GM12878 (cell line): ENCODE data around the gene ZNF215. TPM values are rescaled to one million over a fixed set of nuclear protein-coding genes. Genes with fewer than 3 reads are reported as not detected.

Experiments
- ATAC-seq: fragments of 200-7000 bp; cut with Tn5 transposase; 3 replicates; pipeline ENCODE4 v1.9.1; 2020; ENCODE audit warnings: mild to moderate bottlenecking, moderate library complexity
- BruUV-seq: library from RNA; stranded (reverse); fragments of 400-500 nt; replicated peaks from 2 replicates; lab custom pipeline; 2021; lab: Mats Ljungman, UMichigan
- CTCF ChIA-PET: fragments of 300-600 bp; sonication (Branson Sonifier 250); formaldehyde crosslinking; extraction: SDS; loops from one replicate; lab custom pipeline; 2021; ENCODE audit warnings: inconsistent platforms; lab: Yijun Ruan, JAX
- POLR2A ChIA-PET: fragments of 350-600 bp; formaldehyde crosslinking; extraction: SDS; loops from one replicate; lab custom pipeline; 2021; ENCODE audit warnings: inconsistent platforms; lab: Charles Lee
- RAD21 ChIA-PET: fragments of 300-600 bp; sonication (Branson Sonifier 250); formaldehyde crosslinking; loops from one replicate; lab custom pipeline; 2023; ENCODE audit warnings: antibody characterized with exemption; ENCODE audit not compliant: unreplicated experiment; lab: Charles Lee
- SMC1A ChIA-PET: fragments of 300-600 bp; sonication (Branson Sonifier 250); formaldehyde crosslinking; loops from one replicate; lab custom pipeline; 2023; ENCODE audit not compliant: unreplicated experiment, uncharacterized antibody; lab: Charles Lee
- DNase-seq: peaks from one replicate; pipeline ENCODE4 v3.0.0-alpha.2; 2011; ENCODE audit warnings: low read depth, low spot score
- FAIRE-seq: peaks from 3 replicates; lab custom pipeline; 2011; peaks lifted over from hg19 to GRCh38; lab: Jason Lieb, UNC
- H2AFZ ChIP-seq: 2 replicates; pipeline ENCODE4 v1.6.0; 2011; ENCODE audit warnings: low read depth, low read length, control low read depth; ENCODE audit not compliant: control insufficient read depth
- H3K27ac ChIP-seq: 2 replicates; pipeline ENCODE4 v1.5.1; 2011; ENCODE audit warnings: control low read depth; ENCODE audit not compliant: control insufficient read depth, insufficient read depth
- H3K27me3 ChIP-seq, 2 experiments: replicated peaks in 1 of 2; 2 replicates each; pipeline versions ENCODE4 v1.6.0 to v1.6.1; 2011; ENCODE audit warnings: low read length in 1 of 2; ENCODE audit not compliant: control insufficient read depth in 2 of 2, insufficient read depth in 2 of 2
- H3K36me3 ChIP-seq, 2 experiments: 2 replicates each; pipeline ENCODE4 v1.5.1; 2011; ENCODE audit warnings: low read length in 1 of 2; ENCODE audit not compliant: control insufficient read depth in 2 of 2, insufficient read depth in 2 of 2
- H3K4me1 ChIP-seq: 2 replicates; pipeline ENCODE4 v1.6.1; 2011; ENCODE audit warnings: mild to moderate bottlenecking, low read length, moderate library complexity, mixed read lengths; ENCODE audit not compliant: control insufficient read depth, insufficient read depth
- H3K4me2 ChIP-seq: 2 replicates; pipeline ENCODE4 v1.6.0; 2011; ENCODE audit warnings: control low read depth; ENCODE audit not compliant: control insufficient read depth, insufficient read depth
- H3K4me3 ChIP-seq: fragments of 200-600 bp; sonication (generic); 2 replicates; pipeline ENCODE4 v1.5.1; 2016
- H3K79me2 ChIP-seq: 2 replicates; pipeline ENCODE4 v1.6.0; 2011; ENCODE audit warnings: low read length; ENCODE audit not compliant: control insufficient read depth, insufficient read depth
- H3K9ac ChIP-seq: 2 replicates; pipeline ENCODE4 v1.8.0; 2011; ENCODE audit warnings: low read length, control low read depth, mixed read lengths; ENCODE audit not compliant: control insufficient read depth, insufficient read depth
- H3K9me3 ChIP-seq: replicated peaks from 3 replicates; pipeline ENCODE4 v1.5.1; 2011; ENCODE audit warnings: mild to moderate bottlenecking, low read length; ENCODE audit not compliant: control insufficient read depth, insufficient read depth
- H4K20me1 ChIP-seq: 2 replicates; pipeline ENCODE4 v1.6.0; 2011; ENCODE audit not compliant: control insufficient read depth, insufficient read depth
- ASH2L ChIP-seq: fragments of 300-600, 200-600 bp; sonication (generic); IDR thresholded peaks from 2 replicates; pipeline ENCODE4 v1.6.1; 2017; ENCODE audit warnings: low read depth, mild to moderate bottlenecking, borderline replicate concordance
- ATF3 ChIP-seq: IDR thresholded peaks from 2 replicates; pipeline ENCODE4 v1.6.1; 2011; ENCODE audit warnings: low read depth, mild to moderate bottlenecking, low read length, moderate library complexity, borderline replicate concordance; ENCODE audit errors: extremely low read depth
- BRCA1 ChIP-seq: IDR thresholded peaks from 2 replicates; pipeline ENCODE4 v1.6.1; 2011; ENCODE audit warnings: low read depth, low read length, improper control_type of control experiment
- CBX5 ChIP-seq: sonication (generic); IDR thresholded peaks from 2 replicates; pipeline ENCODE4 v1.6.1; 2016; ENCODE audit warnings: low read depth, moderate library complexity, mild to moderate bottlenecking, inconsistent platforms
- E4F1 ChIP-seq: fragments of 450-650 bp; IDR thresholded peaks from 2 replicates; pipeline ENCODE4 v1.6.1; 2018; ENCODE audit warnings: borderline replicate concordance, mild to moderate bottlenecking; ENCODE audit not compliant: partially characterized antibody
- FOXK2 ChIP-seq: fragments of 450-650 bp; IDR thresholded peaks from 2 replicates; pipeline ENCODE4 v1.6.1; 2017; ENCODE audit warnings: mild to moderate bottlenecking, moderate library complexity
- IKZF1 ChIP-seq: fragments of 450-650 bp; conservative IDR thresholded peaks from 2 replicates; pipeline ENCODE4 v1.6.1; 2017; ENCODE audit warnings: antibody characterized with exemption, mild to moderate bottlenecking
- MYC ChIP-seq: IDR thresholded peaks from 2 replicates; pipeline ENCODE4 v1.6.1; 2011; ENCODE audit warnings: mild to moderate bottlenecking, low read length, moderate library complexity, inconsistent platforms; ENCODE audit not compliant: insufficient read depth, insufficient replicate concordance, insufficient read length, severe bottlenecking
- PKNOX1 ChIP-seq: fragments of 450-650 bp; IDR thresholded peaks from 2 replicates; pipeline ENCODE4 v1.6.1; 2016; ENCODE audit warnings: mild to moderate bottlenecking
- RFX5 ChIP-seq: IDR thresholded peaks from 2 replicates; pipeline ENCODE4 v1.6.1; 2011; ENCODE audit warnings: low read depth, low read length, improper control_type of control experiment
- TAF1 ChIP-seq: IDR thresholded peaks from 2 replicates; pipeline ENCODE4 v1.6.1; 2011; ENCODE audit warnings: mild to moderate bottlenecking, low read depth, low read length, borderline replicate concordance
- ZNF384 ChIP-seq: IDR thresholded peaks from 2 replicates; pipeline ENCODE4 v1.6.1; 2012; ENCODE audit warnings: low read depth, mild to moderate bottlenecking, low read length, improper control_type of control experiment, borderline replicate concordance
- WGBS: methylation state at CpG from one replicate; pipeline ENCODE4 v1.1.6; 2016; ENCODE audit warnings: low lambda C conversion rate; ENCODE audit not compliant: insufficient replicate concordance, insufficient coverage; ENCODE audit errors: missing lambda C conversion rate; 5-methylcytosine and 5-hydroxymethylcytosine counted together
- in situ Hi-C: fragments of 300-500 bp; cut with MboI; formaldehyde crosslinking; loops from 9 replicates; pipeline ENCODE4 v1.14.3; 2018; ENCODE audit warnings: mixed read lengths
- intact Hi-C: fragments of 100-400 bp; cut with micrococcal nuclease; formaldehyde crosslinking; loops from one replicate; pipeline ENCODE4 v1.14.2; 2022; ENCODE audit not compliant: unreplicated experiment
- polyA plus RNA-seq, 11 experiments: library from polyadenylated mRNA; depleted of rRNA in 4 of 11; unstranded in 6 of 11; stranded (reverse) in 5 of 11; fragments of >200 nt; fragmentation: Nextera tagmentation in 4 of 11; fragmentation: Illumina TruSeq in 1 of 11; extraction: Ambion mirVana in 4 of 11; extraction: Trizol in 1 of 11; gene quantifications; 1 replicate in 1 of 11; 2 replicates in 10 of 11; pipeline versions ENCODE4 v1.2.1 to v1.2.3, GENCODE V29; 2011 to 2016; ENCODE audit warnings: inconsistent platforms in 2 of 11, missing spikeins in 2 of 11, low read depth in 1 of 11
- total RNA-seq, 4 experiments: library from RNA; depleted of rRNA in 3 of 4; stranded (reverse); fragments of >200 nt in 3 of 4; fragmentation: Illumina TruSeq in 1 of 4; extraction: Trizol in 1 of 4; gene quantifications; 2 replicates each; pipeline versions ENCODE4 v1.2.1 to v1.2.3, GENCODE V29; 2013 to 2021

ZNF215 gene
- total and polyA plus RNA-seq, 10 of the 15 experiments (the other 5 are each of a cell fraction or from before 2014, with no cell fraction given), result 1.5 to 3.7 (median 2.3) TPM

GRCh38 chr11:6911948-6912347 lies 14.3 kb upstream of the ZNF215 start (continued):
- TF ChIP-seq E4F1, result no peak
- TF ChIP-seq MYC, result no peak
- TF ChIP-seq RFX5, result no peak
- TF ChIP-seq BRCA1, result no peak

GRCh38 chr11:6919698-6920097 lies 6.5 kb upstream of the ZNF215 start:
- no peak overlapping the region for H3K9ac ChIP-seq
- ChIA-PET RAD21 (no interaction called here), POLR2A (no interaction called here), SMC1A (no interaction called here), CTCF (interaction anchor here (1.4 kb wide), 1 partner anchor 12 kb away, joined by 3 read pairs; no protein-coding TSS in a partner anchor)
- no peak for DNase-seq
- H3K27ac ChIP-seq, result no peak overlapping the region
- no peaks in the 10 kb centered on the region for H3K79me2 ChIP-seq
- no peaks in the 10 kb centered on the region for H3K4me1 ChIP-seq
- BruUV-seq, result no TSS peak
- H2AFZ ChIP-seq, result no peak overlapping the region
- intact Hi-C loops (no loop called here), in situ Hi-C loops (no loop called here)
- WGBS, result 42% methylated on average over 2 of the region's 2 CpGs
- no peak overlapping the region for H3K4me2 ChIP-seq
- no peak for FAIRE-seq
- TF ChIP-seq ATF3 (no peak), ASH2L (no peak), CBX5 (no peak), PKNOX1 (no peak), TAF1 (no peak), IKZF1 (no peak), FOXK2 (no peak), ZNF384 (no peak)
- H3K9me3 ChIP-seq, result no peaks in the 10 kb centered on the region
- no peaks in the 10 kb centered on the region; a peak in 1 of 4 replicates for H3K27me3 ChIP-seq
- no peak for ATAC-seq
- no peak overlapping the region for H3K4me3 ChIP-seq
- no peaks in the 10 kb centered on the region for H3K36me3 ChIP-seq
- no peaks in the 10 kb centered on the region for H4K20me1 ChIP-seq
